Neural progenitor cell (in vitro differentiated cells): Measurements from ENCODE around the gene PSME3IP1. TPM values are rescaled to one million over a fixed set of nuclear protein-coding genes. Genes with fewer than 3 reads are reported as not detected.

Experiments used
- DNase-seq: peaks from one replicate; pipeline ENCODE4 v3.0.0-alpha.2; 2016; ENCODE audit warnings: low spot score
- H2AFZ ChIP-seq: fragments of 200-600 bp; sonication (generic); replicated peaks from 2 replicates; pipeline ENCODE4 v1.6.1; 2016; ENCODE audit warnings: antibody characterized with exemption
- H3F3A ChIP-seq: fragments of 200-600 bp; sonication (generic); 2 replicates; pipeline ENCODE4 v1.6.1; 2016; ENCODE audit warnings: antibody characterized with exemption, low read depth
- H3K27ac ChIP-seq: fragments of 200-600 bp; sonication (generic); 2 replicates; pipeline ENCODE4 v1.5.1; 2016; ENCODE audit warnings: mild to moderate bottlenecking
- H3K27me3 ChIP-seq: fragments of 200-600 bp; sonication (generic); 2 replicates; pipeline ENCODE4 v1.6.1; 2016; ENCODE audit warnings: mild to moderate bottlenecking, moderate library complexity
- H3K36me3 ChIP-seq: fragments of 200-600 bp; sonication (generic); 2 replicates; pipeline ENCODE4 v1.5.1; 2016
- H3K4me1 ChIP-seq: fragments of 200-600 bp; sonication (generic); 2 replicates; pipeline ENCODE4 v1.6.1; 2016; ENCODE audit warnings: mixed run types
- H3K4me2 ChIP-seq: fragments of 200-600 bp; sonication (generic); 2 replicates; pipeline ENCODE4 v1.6.1; 2016
- H3K4me3 ChIP-seq: fragments of 200-600 bp; sonication (generic); 2 replicates; pipeline ENCODE4 v1.5.1; 2016
- H3K79me2 ChIP-seq: fragments of 200-600 bp; sonication (generic); 2 replicates; pipeline ENCODE4 v1.6.1; 2016; ENCODE audit warnings: low read depth
- H3K9ac ChIP-seq: fragments of 200-600 bp; sonication (generic); 2 replicates; pipeline ENCODE4 v1.6.1; 2016
- H3K9me3 ChIP-seq: fragments of 200-600 bp; sonication (generic); 2 replicates; pipeline ENCODE4 v1.5.1; 2016; ENCODE audit warnings: low read depth
- H4K20me1 ChIP-seq: fragments of 200-600 bp; sonication (generic); 2 replicates; pipeline ENCODE4 v1.6.1; 2016; ENCODE audit warnings: low read depth
- H3K27ac Mint-ChIP-seq: 3 replicates; pipeline ENCODE4 v1.8.0; 2021; ENCODE audit warnings: mixed read lengths
- H3K27me3 Mint-ChIP-seq: 2 replicates; pipeline ENCODE4 v1.8.0; 2022; ENCODE audit warnings: low read depth, mild to moderate bottlenecking, inconsistent platforms, moderate library complexity, mixed read lengths; ENCODE audit not compliant: insufficient read depth
- H3K36me3 Mint-ChIP-seq: 3 replicates; pipeline ENCODE4 v1.8.0; 2021; ENCODE audit warnings: mixed read lengths
- H3K4me1 Mint-ChIP-seq: 3 replicates; pipeline ENCODE4 v1.8.0; 2021; ENCODE audit warnings: mixed read lengths
- H3K4me3 Mint-ChIP-seq: 3 replicates; pipeline ENCODE4 v1.8.0; 2021; ENCODE audit warnings: mild to moderate bottlenecking, moderate library complexity, mixed read lengths
- H3K9me3 Mint-ChIP-seq: 3 replicates; pipeline ENCODE4 v1.8.0; 2020; ENCODE audit warnings: mixed read lengths
- EZH2 ChIP-seq: fragments of 200-600 bp; sonication (generic); IDR thresholded peaks from 2 replicates; pipeline ENCODE4 v1.6.1; 2017; ENCODE audit warnings: antibody characterized with exemption, mild to moderate bottlenecking, moderate library complexity
- EZH2phosphoT487 ChIP-seq: fragments of 200-600 bp; sonication (generic); IDR thresholded peaks from 2 replicates; pipeline ENCODE4 v1.6.1; 2017; ENCODE audit warnings: antibody characterized with exemption
- total RNA-seq: library from RNA; depleted of rRNA; stranded (reverse); fragments of >200 nt; gene quantifications from 2 replicates; pipeline ENCODE4 v1.2.3, GENCODE V29; 2015; ENCODE audit warnings: low replicate concordance
- TF ChIP-seq, protein P1 (sequence below): fragments of 200-600 bp; sonication (generic); IDR thresholded peaks from 2 replicates; pipeline ENCODE4 v1.5.1; 2017; ENCODE audit warnings: antibody characterized with exemption, mild to moderate bottlenecking

The PSME3IP1 gene
- total RNA-seq, 1 donor from 2014 or later: 184 TPM

DNA sequence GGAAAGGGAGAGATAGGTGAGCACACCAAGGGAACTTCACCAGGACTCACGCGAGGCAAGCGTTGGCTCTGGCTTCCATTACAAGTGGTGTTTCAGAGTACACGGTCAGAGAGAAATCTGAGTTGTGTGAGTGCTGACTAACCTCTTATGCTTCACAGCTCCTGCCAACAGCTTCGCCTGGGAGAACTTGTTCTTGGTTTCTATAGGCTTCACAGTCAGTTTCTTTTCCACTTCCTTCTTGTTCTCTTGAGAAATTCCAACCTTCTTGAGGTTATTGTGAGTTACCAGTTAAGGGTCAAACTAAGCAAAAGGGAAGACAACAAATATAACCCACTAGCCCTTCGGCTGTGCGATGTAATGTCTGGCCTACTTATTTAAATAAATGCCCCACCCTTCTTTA lies 18.9 kb downstream of the PSME3IP1 start:
- peaks cover 14% of the 10 kb centered on the region for H3K4me1 ChIP-seq
- TF ChIP-seq EZH2phosphoT487: no peak
- H4K20me1 ChIP-seq: peaks cover 14% of the 10 kb centered on the region
- H3K9me3 ChIP-seq: no peaks in the 10 kb centered on the region
- no peak overlapping the region for H3K27ac ChIP-seq
- Mint-ChIP-seq H3K27ac (no peak overlapping the region), H3K4me1 (peaks cover 22% of the 10 kb centered on the region), H3K36me3 (peaks cover 31% of the 10 kb centered on the region), H3K27me3 (no peaks in the 10 kb centered on the region), H3K4me3 (no peak overlapping the region), H3K9me3 (no peaks in the 10 kb centered on the region)
- H2AFZ ChIP-seq: no peak overlapping the region
- peaks cover 18% of the 10 kb centered on the region for H3K36me3 ChIP-seq
- no peak overlapping the region for H3K9ac ChIP-seq
- H3K27me3 ChIP-seq: no peaks in the 10 kb centered on the region
- DNase-seq: no peak
- no peak overlapping the region for H3K4me3 ChIP-seq
- peaks cover 19% of the 10 kb centered on the region for H3F3A ChIP-seq
- H3K79me2 ChIP-seq: no peaks in the 10 kb centered on the region
- H3K4me2 ChIP-seq: no peak overlapping the region

DNA sequence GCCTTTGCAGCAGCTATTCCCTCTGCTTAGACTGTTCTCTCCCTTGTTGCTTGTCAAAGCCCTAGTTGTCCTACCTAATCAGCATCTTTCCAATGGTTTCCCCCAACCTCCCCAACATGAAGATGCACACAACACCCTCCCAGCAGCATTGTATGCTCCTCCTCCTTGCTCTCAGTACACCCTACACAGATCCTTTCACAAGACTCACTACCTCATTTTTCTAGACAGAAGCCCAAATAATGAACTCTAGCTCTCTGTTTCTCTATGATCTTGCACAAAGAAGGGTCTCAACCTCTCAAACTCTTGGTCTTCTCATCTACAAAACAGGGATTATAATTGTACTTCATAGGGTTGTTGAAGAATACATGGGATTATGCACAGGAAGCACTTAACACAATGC lies 19.4 kb downstream of the PSME3IP1 start:
- H3K27ac Mint-ChIP-seq: no peak overlapping the region
- Histone ChIP-seq H3K27me3 (no peaks in the 10 kb centered on the region), H3K9me3 (no peaks in the 10 kb centered on the region), H3K9ac (no peak overlapping the region), H3F3A (peaks cover 19% of the 10 kb centered on the region), H4K20me1 (peaks cover 14% of the 10 kb centered on the region), H2AFZ (no peak overlapping the region), H3K27ac (no peak overlapping the region), H3K4me3 (no peak overlapping the region), H3K36me3 (peaks cover 20% of the 10 kb centered on the region), H3K4me2 (no peak overlapping the region), H3K79me2 (no peaks in the 10 kb centered on the region), H3K4me1 (peaks cover 14% of the 10 kb centered on the region)
- DNase-seq: no peak
- no peaks in the 10 kb centered on the region for H3K9me3 Mint-ChIP-seq
- H3K36me3 Mint-ChIP-seq: peaks cover 27% of the 10 kb centered on the region
- H3K4me3 Mint-ChIP-seq: no peak overlapping the region
- TF ChIP-seq EZH2phosphoT487: no peak
- TF ChIP-seq, protein P1, sequence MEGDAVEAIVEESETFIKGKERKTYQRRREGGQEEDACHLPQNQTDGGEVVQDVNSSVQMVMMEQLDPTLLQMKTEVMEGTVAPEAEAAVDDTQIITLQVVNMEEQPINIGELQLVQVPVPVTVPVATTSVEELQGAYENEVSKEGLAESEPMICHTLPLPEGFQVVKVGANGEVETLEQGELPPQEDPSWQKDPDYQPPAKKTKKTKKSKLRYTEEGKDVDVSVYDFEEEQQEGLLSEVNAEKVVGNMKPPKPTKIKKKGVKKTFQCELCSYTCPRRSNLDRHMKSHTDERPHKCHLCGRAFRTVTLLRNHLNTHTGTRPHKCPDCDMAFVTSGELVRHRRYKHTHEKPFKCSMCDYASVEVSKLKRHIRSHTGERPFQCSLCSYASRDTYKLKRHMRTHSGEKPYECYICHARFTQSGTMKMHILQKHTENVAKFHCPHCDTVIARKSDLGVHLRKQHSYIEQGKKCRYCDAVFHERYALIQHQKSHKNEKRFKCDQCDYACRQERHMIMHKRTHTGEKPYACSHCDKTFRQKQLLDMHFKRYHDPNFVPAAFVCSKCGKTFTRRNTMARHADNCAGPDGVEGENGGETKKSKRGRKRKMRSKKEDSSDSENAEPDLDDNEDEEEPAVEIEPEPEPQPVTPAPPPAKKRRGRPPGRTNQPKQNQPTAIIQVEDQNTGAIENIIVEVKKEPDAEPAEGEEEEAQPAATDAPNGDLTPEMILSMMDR: no peak
- TF ChIP-seq EZH2: no peak
- no peaks in the 10 kb centered on the region for H3K27me3 Mint-ChIP-seq
- peaks cover 20% of the 10 kb centered on the region for H3K4me1 Mint-ChIP-seq

DNA sequence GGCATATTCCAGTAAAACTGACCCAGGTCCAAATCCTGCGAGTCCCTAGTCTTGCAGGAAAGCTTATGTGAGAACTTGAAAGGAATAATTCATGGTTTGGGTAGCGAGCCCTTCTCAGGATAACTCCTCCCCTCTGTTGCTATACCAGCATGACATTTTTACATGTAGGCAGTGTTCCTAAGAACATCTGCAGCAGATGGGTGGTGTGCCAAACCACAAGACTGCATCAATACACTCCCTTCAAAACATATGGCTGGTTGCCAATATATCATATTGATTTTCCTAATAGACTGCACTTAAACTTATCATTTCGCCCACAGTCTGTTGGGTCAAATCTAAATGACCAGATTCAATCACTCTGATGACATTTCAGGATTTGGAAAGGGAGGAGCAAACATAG lies 19.9 kb downstream of the PSME3IP1 start:
- peaks cover 22% of the 10 kb centered on the region for H3K36me3 Mint-ChIP-seq
- Histone ChIP-seq H3K9ac (no peak overlapping the region), H3K4me1 (peaks cover 14% of the 10 kb centered on the region), H2AFZ (no peak overlapping the region), H3K36me3 (peaks cover 20% of the 10 kb centered on the region), H3K27ac (no peak overlapping the region), H3K27me3 (no peaks in the 10 kb centered on the region), H3F3A (peaks cover 19% of the 10 kb centered on the region), H3K4me3 (no peak overlapping the region), H3K9me3 (no peaks in the 10 kb centered on the region), H3K79me2 (no peaks in the 10 kb centered on the region), H4K20me1 (peaks cover 14% of the 10 kb centered on the region), H3K4me2 (no peak overlapping the region)
- H3K4me1 Mint-ChIP-seq: peaks cover 15% of the 10 kb centered on the region
- DNase-seq: no peak
- H3K27me3 Mint-ChIP-seq: no peaks in the 10 kb centered on the region
- no peaks in the 10 kb centered on the region for H3K9me3 Mint-ChIP-seq
- H3K4me3 Mint-ChIP-seq: no peak overlapping the region
- TF ChIP-seq, protein P1: no peak
- TF ChIP-seq EZH2phosphoT487 (no peak), EZH2 (no peak)
- no peak overlapping the region for H3K27ac Mint-ChIP-seq

DNA sequence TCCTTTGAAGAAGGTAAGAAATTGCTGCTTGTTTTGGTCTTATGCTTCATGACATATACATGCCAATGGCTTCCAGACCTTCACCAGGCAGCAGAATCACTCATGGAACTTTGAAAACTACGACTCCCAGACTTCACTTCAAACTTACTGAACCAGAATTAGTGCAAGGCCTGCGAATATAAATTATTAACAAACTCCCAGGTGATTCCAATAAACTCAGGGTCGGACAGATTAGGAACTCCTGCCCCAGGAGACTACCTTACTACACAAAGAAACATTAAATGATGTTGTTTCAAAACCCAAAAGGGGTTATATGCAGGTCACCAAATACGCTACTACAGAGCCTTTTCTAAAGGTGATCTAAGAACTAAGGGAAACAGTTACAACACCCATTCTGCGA lies 20.4 kb downstream of the PSME3IP1 start:
- H3K27me3 ChIP-seq: no peaks in the 10 kb centered on the region
- no peak overlapping the region for H2AFZ ChIP-seq
- no peak for DNase-seq
- Mint-ChIP-seq H3K4me3 (no peak overlapping the region), H3K27me3 (no peaks in the 10 kb centered on the region), H3K9me3 (no peaks in the 10 kb centered on the region), H3K4me1 (peaks cover 14% of the 10 kb centered on the region), H3K27ac (no peak overlapping the region), H3K36me3 (peaks cover 20% of the 10 kb centered on the region)
- TF ChIP-seq, protein P1: no peak
- TF ChIP-seq EZH2 (no peak), EZH2phosphoT487 (no peak)
- H3K79me2 ChIP-seq: no peaks in the 10 kb centered on the region
- peaks cover 18% of the 10 kb centered on the region for H3F3A ChIP-seq
- H3K36me3 ChIP-seq: peaks cover 20% of the 10 kb centered on the region
- H3K4me2 ChIP-seq: no peak overlapping the region
- H3K9ac ChIP-seq: no peak overlapping the region
- no peak overlapping the region for H3K4me3 ChIP-seq
- no peak overlapping the region for H3K27ac ChIP-seq
- no peaks in the 10 kb centered on the region for H3K9me3 ChIP-seq
- peaks cover 14% of the 10 kb centered on the region for H3K4me1 ChIP-seq
- H4K20me1 ChIP-seq: peaks cover 14% of the 10 kb centered on the region
